Retinal pigment epithelial cell (primary cell): ENCODE data around the gene FGG.
"Not testable (repeated sequence)": the region's sequence is repeated elsewhere in the genome, so short reads cannot be mapped to it uniquely, and the experiment has no call there.

Source experiments
- DNase-seq: peaks from one replicate; pipeline ENCODE4 v3.0.0-alpha.2; 2010; ENCODE audit warnings: low read depth
- H3K4me3 ChIP-seq: 2 replicates; pipeline ENCODE4 v1.5.1; 2011; ENCODE audit warnings: mild to moderate bottlenecking, low read length, control low read depth, moderate library complexity
- TF ChIP-seq, protein P1 (sequence below): conservative IDR thresholded peaks from 2 replicates; pipeline ENCODE4 v1.5.1; 2011; ENCODE audit warnings: low read depth, low read length, control low read depth, inconsistent platforms

Gene FGG

DNA sequence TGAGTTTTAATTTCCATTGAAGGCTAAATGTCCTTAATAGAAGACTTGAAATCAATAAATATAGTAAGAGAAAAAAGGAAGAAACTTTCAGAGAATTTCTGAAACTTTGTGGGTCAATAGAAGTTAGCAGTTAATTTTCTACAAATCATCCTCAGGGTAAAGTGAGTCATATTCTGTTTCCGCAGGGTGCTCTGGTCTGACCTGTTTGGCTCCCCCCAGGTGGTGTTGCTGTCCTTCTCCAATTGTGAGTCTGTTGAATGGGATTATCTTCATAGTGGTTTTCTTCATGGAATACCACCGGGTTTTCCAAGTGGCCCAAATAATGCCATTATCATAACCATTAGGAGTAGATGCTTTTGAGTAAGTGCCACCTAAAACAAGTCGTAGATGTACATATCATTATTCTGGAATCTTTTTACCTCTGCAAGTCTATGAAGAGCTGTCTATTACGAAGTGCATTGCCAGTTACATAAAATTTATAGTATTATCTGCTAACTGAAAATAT lies 7.7 kb downstream of the FGG start:
- no peak for DNase-seq
- TF ChIP-seq, protein P1, sequence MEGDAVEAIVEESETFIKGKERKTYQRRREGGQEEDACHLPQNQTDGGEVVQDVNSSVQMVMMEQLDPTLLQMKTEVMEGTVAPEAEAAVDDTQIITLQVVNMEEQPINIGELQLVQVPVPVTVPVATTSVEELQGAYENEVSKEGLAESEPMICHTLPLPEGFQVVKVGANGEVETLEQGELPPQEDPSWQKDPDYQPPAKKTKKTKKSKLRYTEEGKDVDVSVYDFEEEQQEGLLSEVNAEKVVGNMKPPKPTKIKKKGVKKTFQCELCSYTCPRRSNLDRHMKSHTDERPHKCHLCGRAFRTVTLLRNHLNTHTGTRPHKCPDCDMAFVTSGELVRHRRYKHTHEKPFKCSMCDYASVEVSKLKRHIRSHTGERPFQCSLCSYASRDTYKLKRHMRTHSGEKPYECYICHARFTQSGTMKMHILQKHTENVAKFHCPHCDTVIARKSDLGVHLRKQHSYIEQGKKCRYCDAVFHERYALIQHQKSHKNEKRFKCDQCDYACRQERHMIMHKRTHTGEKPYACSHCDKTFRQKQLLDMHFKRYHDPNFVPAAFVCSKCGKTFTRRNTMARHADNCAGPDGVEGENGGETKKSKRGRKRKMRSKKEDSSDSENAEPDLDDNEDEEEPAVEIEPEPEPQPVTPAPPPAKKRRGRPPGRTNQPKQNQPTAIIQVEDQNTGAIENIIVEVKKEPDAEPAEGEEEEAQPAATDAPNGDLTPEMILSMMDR, result no peak
- no peak overlapping the region for H3K4me3 ChIP-seq

DNA sequence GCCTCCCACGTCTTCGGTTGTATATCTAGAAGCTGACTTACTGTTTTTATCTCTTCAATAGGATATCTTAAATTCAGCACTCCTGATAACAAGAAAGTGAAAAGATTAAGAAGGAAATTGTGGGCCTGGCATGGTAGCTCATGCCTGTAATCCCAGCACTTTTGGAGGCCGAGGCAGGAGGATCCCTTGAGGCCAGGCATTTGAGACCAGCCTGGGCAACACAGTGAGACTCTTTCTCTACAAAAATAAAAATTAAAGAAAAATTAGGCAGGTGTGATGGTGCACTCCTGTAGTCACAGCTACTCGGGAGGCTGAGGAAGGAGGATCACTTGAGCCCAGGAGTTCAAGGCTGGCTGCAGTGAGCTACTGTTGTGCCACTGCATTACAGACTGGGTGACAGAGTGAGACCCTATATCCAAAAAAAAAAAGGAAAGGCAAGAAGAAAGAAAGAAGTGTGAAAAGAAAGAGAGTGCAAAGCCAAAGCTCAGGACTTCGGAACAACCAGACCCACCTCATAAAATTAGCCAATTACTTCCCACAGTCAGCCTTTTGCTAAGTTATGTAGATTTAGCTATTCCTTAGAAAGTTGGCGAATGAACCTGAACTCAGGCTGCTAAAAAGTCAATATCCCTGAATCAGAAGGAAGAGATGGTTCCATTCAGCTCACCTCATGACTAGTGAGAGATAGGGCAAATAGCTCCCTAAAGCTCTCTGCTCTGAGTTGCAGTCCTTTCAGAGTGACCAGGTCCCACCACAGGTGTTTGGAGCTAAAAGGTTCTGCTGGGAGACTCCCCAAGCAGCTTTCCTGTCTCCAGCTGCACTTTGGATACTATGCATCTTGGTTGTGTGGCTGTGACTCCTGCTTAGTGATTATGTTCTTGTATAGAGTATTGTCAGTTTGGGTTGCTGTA lies 9.2 kb downstream of the FGG start:
- no peak for DNase-seq
- TF ChIP-seq, protein P1, result no peak
- no peak overlapping the region for H3K4me3 ChIP-seq

- DNase-seq, result no peak
- TF ChIP-seq, protein P1, result no peak
- H3K4me3 ChIP-seq, result no peak overlapping the region
Observed at GRCh38 chr4:154602404-154603020, 9.9 kb downstream of the FGG start.

- TF ChIP-seq, protein P1, result no peak
- DNase-seq, result no peak
- H3K4me3 ChIP-seq, result no peak overlapping the region
Observed at GRCh38 chr4:154597798-154598774, 14.4 kb downstream of the FGG start.

- H3K4me3 ChIP-seq, DNase-seq: not testable (repeated sequence)
Observed at GRCh38 chr4:154597281-154597680, 15.2 kb downstream of the FGG start.

DNA sequence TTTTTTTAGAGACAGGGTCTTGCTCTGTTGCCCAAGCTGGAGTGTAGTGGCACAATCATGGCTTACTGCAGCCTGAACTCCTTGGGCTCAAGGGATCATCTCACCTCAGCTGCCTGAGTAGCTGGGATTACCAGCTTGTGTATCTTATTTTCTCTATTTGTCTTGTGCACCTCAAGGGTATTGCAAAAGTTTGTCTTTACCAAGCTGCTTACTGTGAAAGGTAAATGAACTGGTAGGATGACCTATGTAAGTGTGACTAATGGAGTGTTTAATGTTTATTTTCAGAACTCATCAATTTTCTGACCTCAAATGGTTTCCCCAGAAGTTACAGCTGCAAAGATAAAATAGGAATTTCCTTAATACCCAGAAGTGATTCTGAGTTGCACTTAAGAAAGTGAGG lies 16.6 kb downstream of the FGG start:
- TF ChIP-seq, protein P1, result no peak
- no peak for DNase-seq
- H3K4me3 ChIP-seq, result no peak overlapping the region

DNA sequence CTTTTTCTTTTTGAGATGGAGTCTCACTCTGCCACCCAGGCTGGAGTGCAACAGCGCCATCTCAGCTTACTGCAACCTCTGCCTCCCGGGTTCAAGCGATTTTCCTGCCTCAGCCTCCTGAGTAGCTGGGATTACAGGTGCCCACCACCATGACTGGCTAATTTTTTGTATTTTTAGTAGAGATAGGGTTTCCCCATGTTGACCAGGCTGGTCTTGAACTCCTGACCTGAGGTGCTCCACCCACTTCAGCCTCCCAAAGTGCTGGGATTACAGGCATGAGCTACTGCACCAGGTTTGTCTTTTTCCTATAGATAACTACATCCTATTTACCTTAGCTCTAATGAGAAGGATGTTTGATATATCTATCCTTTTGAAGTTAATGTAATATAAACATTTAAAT lies 18.1 kb downstream of the FGG start:
- not testable (repeated sequence) for H3K4me3 ChIP-seq, DNase-seq
